HCT116 (cell line): ENCODE results near the gene SCYGR1.

ENCODE experiments used
- CTCF ChIP-seq, 3 experiments: fragments of 200-600 bp in 1 of 3; sonication (generic) in 1 of 3; IDR thresholded peaks in 2 of 3; conservative IDR thresholded peaks in 1 of 3; 2 replicates each; pipeline ENCODE4 v1.5.1; 2012 to 2017; ENCODE audit warnings: low read depth in 2 of 3, low read length in 2 of 3, antibody characterized with exemption in 1 of 3, borderline replicate concordance in 1 of 3, control low read depth in 1 of 3, mild to moderate bottlenecking in 1 of 3, mixed read lengths in 1 of 3, mixed run types in 1 of 3, moderate library complexity in 1 of 3; ENCODE audit not compliant: insufficient read depth in 1 of 3
- EZH2 ChIP-seq: fragments of 200-600 bp; sonication (generic); IDR thresholded peaks from 2 replicates; pipeline ENCODE4 v1.6.1; 2017; ENCODE audit warnings: antibody characterized with exemption, mixed run types
- RAD21 ChIP-seq: IDR thresholded peaks from 2 replicates; pipeline ENCODE4 v1.6.1; 2012; ENCODE audit warnings: low read depth, mild to moderate bottlenecking
- SP1 ChIP-seq: IDR thresholded peaks from 2 replicates; pipeline ENCODE4 v1.6.1; 2012; ENCODE audit warnings: low read depth

DNA sequence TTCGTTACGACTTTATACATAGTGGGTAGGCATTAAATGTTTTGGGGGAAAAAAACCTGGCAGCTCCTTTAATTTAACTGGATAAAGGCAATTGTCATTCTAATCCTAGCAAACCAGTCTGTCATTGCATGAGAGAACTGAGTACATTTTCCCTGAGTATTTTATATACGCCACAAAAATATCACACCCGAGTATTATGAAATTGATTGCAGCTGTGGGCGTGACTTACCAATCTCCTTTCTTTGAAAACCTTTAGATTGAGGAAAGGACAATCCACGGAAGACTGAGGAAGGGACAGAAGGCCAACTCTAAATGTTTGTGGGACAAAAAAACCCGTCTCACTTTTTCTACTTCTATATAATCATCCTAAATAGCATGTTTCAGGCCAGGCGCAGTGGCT lies 17.7 kb downstream of the SCYGR1 start:
- TF ChIP-seq RAD21 (no peak), CTCF (IDR thresholded peaks at IDR 0.05 in 2 of 3, conservative IDR thresholded peaks at IDR 0.05 in 1 of 3; ENCODE audit: borderline replicate concordance in 1 of 3, insufficient read depth in 1 of 3, low read depth in 2 of 3, low read length in 2 of 3) (no peak), SP1 (no peak), EZH2 (no peak)
